Activated CD4-positive, alpha-beta T cell treated with anti-CD3 and anti-CD28 coated beads, Interleukin-2, Interleukin-6, amounts not matched to agents 100 ng/mL and 50 ng/mL, durations not matched to agents 16 hours and 8 hours (primary cell): Measurements from ENCODE around the gene TBX6.

ENCODE experiments used
- DNase-seq: peaks from one replicate; pipeline ENCODE4 v3.0.0-alpha.2; 2020

TBX6 gene

GRCh38 chr16:30113031-30113710 lies 21.4 kb upstream of the TBX6 start, which contains the start of gene GDPD3:
Gene GDPD3, minus strand, starts transcription at chr16:30113537. Its CDS starts 59 bp downstream, at chr16:30113478.
- no peak for DNase-seq

- DNase-seq, result peak; percentile 80
Measured at GRCh38 chr16:30112197-30113030, 20.7 kb upstream of the TBX6 start.

GRCh38 chr16:30110661-30111060 lies 18.9 kb upstream of the TBX6 start:
- no peak for DNase-seq

- DNase-seq, result no peak
Measured at GRCh38 chr16:30108059-30108850, 16.5 kb upstream of the TBX6 start.

GRCh38 chr16:30104492-30104891 lies 12.8 kb upstream of the TBX6 start:
- no peak for DNase-seq

GRCh38 chr16:30104090-30104489 lies 12.4 kb upstream of the TBX6 start:
- DNase-seq, result no peak

GRCh38 chr16:30096862-30097563 lies 5.3 kb upstream of the TBX6 start:
- DNase-seq, result no peak

- DNase-seq, result peak; percentile 93
Measured at GRCh38 chr16:30096105-30096861, 4.6 kb upstream of the TBX6 start, which contains the start of gene YPEL3. Gene YPEL3, minus strand, starts transcription at chr16:30096213. Its CDS starts 731 bp downstream, at chr16:30095482.

GRCh38 chr16:30095166-30096078 lies 3.7 kb upstream of the TBX6 start:
- DNase-seq, result no peak

- DNase-seq, result no peak
Measured at GRCh38 chr16:30094541-30095165, 2.9 kb upstream of the TBX6 start.

GRCh38 chr16:30092373-30093010 lies 768 bp upstream of the TBX6 start:
- peak; percentile 88 for DNase-seq

GRCh38 chr16:30090610-30091331 lies 953 bp downstream of the TBX6 start:
- DNase-seq, result no peak

GRCh38 chr16:30088832-30089624 lies 2.7 kb downstream of the TBX6 start:
- DNase-seq, result no peak

GRCh38 chr16:30088237-30088831 lies 3.4 kb downstream of the TBX6 start:
- no peak for DNase-seq

GRCh38 chr16:30087181-30087898 lies 4.4 kb downstream of the TBX6 start:
- no peak for DNase-seq

- no peak for DNase-seq
Measured at GRCh38 chr16:30086291-30087140, 5.2 kb downstream of the TBX6 start.
